GM18505 (cell line): ENCODE results near the gene SCYL3.
"Not testable (repeated sequence)": the region's sequence is repeated elsewhere in the genome, so short reads cannot be mapped to it uniquely, and the experiment has no call there.

Source experiments
- ATAC-seq: cut with Tn5 transposase; IDR thresholded peaks from one replicate; pipeline ENCODE4 v1.9.1; 2021; ENCODE audit not compliant: unreplicated experiment
- POLR2A ChIP-seq: IDR thresholded peaks from 4 replicates; pipeline ENCODE4 v1.6.1; 2011; ENCODE audit warnings: borderline replicate concordance; ENCODE audit not compliant: insufficient read depth, insufficient read length; ENCODE audit errors: extremely low read depth

Gene SCYL3

GRCh38 chr1:169844941-169845608, 48.6 kb downstream of the SCYL3 start:
- no peak for ATAC-seq

GRCh38 chr1:169838942-169839341, 54.8 kb downstream of the SCYL3 start:
- TF ChIP-seq POLR2A = no peak
- ATAC-seq = no peak

More at GRCh38 chr1:169844941-169845608, 48.6 kb downstream of the SCYL3 start:
- TF ChIP-seq POLR2A = no peak

GRCh38 chr1:169836198-169836597, 57.5 kb downstream of the SCYL3 start:
- ATAC-seq = no peak
- no peak for TF ChIP-seq POLR2A

DNA sequence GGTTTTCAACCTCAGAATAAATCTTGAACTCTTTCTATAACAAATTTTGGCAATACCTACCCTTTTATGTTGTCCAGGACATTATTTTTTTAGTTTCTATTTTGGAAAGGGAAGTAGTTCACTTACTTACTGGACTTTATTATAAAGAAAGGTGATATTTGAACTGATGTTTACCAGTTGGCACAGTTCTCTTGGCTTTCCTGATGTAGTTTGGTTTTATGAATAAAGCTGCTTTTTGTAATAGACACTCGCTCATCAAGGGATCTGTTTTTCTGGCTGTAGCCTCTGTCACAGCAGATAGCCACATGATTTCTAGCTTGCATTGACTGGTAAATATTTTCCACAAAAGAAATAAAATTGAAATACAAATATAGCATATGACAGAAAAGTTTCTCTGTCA, 58.0 kb downstream of the SCYL3 start:
- no peak for TF ChIP-seq POLR2A
- no peak for ATAC-seq

GRCh38 chr1:169834869-169835268, 58.8 kb downstream of the SCYL3 start:
- ATAC-seq = no peak
- no peak for TF ChIP-seq POLR2A

DNA sequence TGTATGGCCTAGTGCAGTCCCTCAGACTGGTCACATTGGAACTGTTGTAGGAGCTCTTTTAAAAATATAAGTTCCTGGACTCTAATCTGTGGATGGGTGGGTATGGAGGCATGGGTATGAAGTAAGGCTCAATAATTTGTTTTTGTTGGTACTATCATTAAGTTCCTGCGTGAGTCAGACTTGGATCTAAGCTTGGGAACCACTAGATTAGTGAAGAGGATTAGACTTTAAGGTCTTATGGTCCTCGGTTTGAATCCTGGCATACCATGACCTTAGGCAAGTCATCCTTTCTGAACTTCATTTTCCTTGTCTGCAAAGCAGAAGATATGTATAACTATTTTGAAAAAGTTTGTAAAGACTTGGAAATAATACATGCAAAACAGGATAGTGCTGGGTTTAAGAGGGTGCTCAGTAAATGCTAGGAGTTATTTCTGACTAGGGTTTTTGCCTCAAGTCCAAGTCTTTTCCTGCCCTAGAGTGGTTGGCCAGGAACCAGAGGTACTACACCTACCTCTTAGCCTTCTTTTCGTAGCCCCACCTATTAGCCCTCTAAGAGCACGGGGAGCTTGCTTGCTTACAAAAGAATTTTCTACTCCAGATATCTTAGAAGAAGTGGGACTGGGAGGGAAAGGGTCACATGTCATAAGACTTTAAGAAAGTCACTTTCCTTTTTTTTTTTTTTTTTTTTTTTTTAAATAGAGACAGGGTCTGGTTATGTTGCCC, 60.4 kb downstream of the SCYL3 start:
- TF ChIP-seq POLR2A = no peak
- ATAC-seq = no peak

- no peak for TF ChIP-seq POLR2A
- ATAC-seq = no peak
Measured at GRCh38 chr1:169829671-169830070, 64.0 kb downstream of the SCYL3 start.

DNA sequence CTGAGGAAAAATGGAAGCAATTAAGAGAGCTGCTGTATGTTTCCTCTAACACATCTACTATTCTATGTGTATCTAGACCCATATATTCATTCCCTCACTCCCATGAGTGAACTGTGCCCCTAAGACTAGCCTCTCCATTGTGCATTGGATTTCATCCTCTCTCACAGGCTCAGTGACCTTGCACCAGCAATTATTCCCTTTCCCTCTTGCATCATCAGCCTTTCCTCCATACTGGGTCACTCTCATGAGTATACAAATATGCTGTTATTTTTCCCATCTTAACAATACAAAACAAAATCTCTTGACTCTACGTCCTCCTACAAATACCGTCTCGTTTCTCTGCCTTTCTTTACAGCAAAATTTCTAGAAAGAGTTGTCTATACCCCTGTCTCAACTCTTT, 69.5 kb downstream of the SCYL3 start:
- TF ChIP-seq POLR2A = no peak
- ATAC-seq = no peak

GRCh38 chr1:169821500-169821899, 72.2 kb downstream of the SCYL3 start:
- TF ChIP-seq POLR2A = no peak
- ATAC-seq = no peak

GRCh38 chr1:169816617-169817016, 77.1 kb downstream of the SCYL3 start:
- no peak for TF ChIP-seq POLR2A
- ATAC-seq = no peak

DNA sequence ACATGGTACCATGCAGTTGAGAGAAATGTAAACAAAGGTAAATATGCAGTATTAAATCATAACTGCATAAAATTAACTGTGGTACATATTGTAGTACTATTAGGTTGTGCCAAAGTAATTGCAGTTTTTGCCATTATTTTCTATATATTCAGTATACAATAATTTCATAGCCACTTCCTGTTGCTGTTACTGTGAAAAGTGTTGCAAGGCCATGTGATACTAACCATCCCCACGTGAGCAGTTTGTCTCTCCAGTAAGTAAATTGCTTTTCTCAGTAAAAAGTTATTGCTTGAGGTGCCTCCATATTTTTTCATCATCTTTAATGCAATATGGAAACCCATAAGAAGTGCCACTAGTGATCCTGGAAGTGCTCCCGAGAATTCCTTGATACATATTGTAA, 79.4 kb downstream of the SCYL3 start:
- ATAC-seq = no peak
- TF ChIP-seq POLR2A = no peak

DNA sequence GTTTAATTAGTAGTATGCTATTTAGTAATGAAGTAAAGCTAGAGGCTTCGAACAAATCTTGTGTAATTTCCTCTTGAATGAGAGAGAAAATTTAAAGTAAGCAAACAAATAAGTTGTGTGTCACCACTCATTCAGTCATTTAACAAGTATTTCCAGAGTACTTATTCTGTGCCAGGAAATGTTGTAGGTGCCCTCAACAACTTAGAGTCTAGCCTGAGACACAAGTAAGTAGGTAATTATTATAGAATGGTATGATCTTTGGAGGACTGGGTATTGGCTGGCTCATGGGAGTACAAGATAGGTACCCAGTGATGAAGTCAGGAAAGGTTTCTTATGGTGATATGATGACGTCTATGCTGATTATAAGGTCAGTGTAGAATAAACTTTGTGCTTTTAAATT, 81.6 kb downstream of the SCYL3 start:
- ATAC-seq = no peak
- no peak for TF ChIP-seq POLR2A

GRCh38 chr1:169811418-169812035, 82.2 kb downstream of the SCYL3 start:
- ATAC-seq = not testable (repeated sequence)
